Right lobe of liver (tissue), 4 donors: ENCODE results near the gene SH3RF1.
"Not testable (repeated sequence)": the region's sequence is repeated elsewhere in the genome, so short reads cannot be mapped to it uniquely, and the experiment has no call there.

Source experiments
- CTCF ChIP-seq, 4 donors: fragments of 200-600 bp in 3 of 4; fragments of 450-650 bp in 1 of 4; IDR thresholded peaks; one replicate each; pipeline versions ENCODE4 v1.5.1 to v1.8.0; 2016 to 2022; ENCODE audit warnings: antibody characterized with exemption in 4 of 4, mild to moderate bottlenecking in 2 of 4
- POLR2A ChIP-seq: fragments of 450-650 bp; IDR thresholded peaks from one replicate; pipeline ENCODE4 v1.6.1; 2017; ENCODE audit warnings: antibody characterized with exemption, mild to moderate bottlenecking
- donor health status: DM: no; HTN: no; CAD: no.
- donor health status: DM: no; HTN: no; CAD: no.
- donor health status: DM: no; HTN: yes; CAD: no.

GRCh38 chr4:169189968-169190367 lies 80.8 kb downstream of the SH3RF1 start:
- TF ChIP-seq CTCF (IDR thresholded peaks at IDR 0.05); POLR2A: not testable (repeated sequence)
